Measurements from ENCODE around the gene TBC1D2. TPM values are rescaled to one million over a fixed set of nuclear protein-coding genes. Genes with fewer than 3 reads are reported as not detected.
"Not testable (repeated sequence)": the region's sequence is repeated elsewhere in the genome, so short reads cannot be mapped to it uniquely, and the experiment has no call there.

Gene TBC1D2
- polyA plus RNA-seq, 1 donor: 3.4 TPM

DNA sequence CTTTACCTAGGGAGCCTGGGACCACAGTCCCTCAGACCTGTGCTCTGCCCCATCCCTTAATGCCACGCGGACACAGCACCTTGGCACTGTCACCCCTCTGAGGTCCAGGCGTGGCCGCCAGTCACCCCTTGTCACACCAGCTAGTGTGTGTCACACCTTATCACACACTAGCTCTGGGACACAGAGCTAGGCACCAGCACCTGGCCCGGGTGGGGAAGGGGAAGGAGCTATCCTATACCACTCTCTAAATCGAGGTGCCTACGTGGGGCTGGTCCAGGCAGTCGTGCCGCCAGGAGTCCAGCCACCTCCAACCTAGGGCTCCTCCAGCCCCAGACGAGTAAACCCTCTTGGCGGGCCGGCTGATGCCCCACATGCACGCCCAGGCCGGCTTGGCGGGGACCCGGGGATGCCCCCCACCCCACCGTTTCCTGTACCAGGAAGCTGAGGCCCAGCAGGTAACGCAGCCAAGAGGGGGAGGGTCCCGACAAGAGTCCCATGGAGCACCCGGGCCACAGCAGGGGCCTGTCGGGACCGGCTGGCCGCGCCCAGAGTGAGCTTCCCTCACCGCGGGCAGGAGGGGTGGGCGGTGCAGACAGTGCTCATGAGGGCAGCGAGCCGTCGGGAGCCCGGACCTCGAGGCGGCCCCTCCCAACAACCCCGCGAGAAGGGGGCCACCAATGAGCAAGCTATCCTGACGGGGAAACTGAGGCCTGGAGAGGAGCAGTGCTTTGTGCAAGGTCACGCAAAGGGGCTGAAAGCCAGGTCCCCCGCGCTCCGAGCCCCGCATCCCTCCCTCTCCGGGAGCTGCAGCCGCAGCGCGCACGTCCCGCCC lies 63.6 kb downstream of the TBC1D2 start:
- DNase-seq: no peak

DNA sequence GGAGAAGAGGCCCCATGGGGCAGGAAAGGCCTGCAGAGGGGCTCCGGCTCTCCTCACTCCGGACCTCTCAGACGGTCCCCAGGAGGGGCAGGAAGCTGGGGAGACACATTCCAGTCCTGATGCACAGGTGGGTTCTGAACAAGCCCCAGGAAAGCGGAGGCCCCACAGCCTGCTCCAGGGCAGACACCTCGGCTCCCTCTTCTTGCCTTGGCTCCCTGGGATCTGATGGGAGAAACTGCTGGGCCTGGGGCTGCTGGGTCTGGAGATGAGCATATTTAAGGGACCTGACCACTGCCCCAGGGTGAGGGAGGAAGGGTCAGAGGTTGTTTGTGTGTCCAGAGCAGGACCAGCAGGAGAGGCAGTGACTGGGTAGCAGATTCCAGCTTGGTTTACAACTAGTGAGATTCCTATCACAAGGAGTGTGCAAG lies 64.3 kb downstream of the TBC1D2 start:
- no peak for DNase-seq

DNA sequence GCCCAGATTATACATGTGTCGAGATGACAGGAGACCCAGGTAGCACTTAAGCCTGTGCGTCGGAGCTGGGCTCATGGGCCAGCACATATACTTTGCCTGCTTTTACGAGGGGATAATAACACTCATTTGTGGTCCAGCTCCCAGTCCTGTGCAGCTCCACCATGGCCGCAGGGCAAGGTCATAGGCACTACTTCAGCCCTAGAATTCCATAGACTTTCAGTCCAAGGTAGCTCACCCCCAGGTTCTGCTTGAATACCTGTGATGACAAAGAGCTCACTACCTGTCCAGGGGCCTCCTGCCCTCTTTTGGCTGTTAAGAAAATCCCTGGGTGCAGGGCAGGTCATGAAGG lies 64.7 kb downstream of the TBC1D2 start:
- DNase-seq: no peak

DNA sequence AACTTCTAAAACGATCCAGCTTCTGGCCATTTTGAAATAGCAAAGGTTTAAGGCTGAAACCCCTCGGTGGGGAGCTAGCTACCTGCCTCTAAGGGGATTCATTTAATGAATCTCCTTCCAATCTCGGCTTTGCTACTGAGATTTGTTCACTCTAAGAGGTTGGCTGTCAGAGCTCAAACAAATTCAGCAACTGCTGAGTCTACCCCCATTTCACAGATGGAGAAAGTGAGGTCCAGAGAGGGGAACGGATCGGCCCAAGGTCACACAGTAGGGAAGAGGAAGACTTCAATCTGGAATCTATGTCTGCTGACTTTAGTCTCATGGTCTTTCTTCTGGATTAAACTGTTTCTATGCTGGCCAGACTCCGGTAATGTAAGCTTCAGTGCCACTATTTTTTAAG lies 66.0 kb downstream of the TBC1D2 start:
- DNase-seq: no peak

DNA sequence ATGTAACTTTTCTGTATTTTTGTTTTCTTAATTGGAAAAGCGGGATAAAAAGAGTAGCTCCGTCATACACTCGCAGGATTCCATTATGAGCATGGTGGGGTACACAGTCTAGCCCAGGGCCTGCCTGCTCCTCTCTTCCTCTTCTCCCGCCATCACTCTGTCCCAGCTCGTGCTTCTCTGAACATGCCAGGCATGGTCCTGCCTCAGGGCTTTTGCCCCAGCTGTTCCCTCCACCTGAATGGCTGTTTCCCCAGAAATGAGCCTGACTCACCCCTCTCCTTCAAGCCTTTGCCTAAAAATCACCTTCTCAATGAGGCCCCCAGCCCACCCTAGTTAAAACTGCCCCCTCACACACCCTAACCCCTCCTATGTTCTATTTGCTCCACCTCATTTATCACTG lies 67.5 kb downstream of the TBC1D2 start:
- no peak for DNase-seq

DNA sequence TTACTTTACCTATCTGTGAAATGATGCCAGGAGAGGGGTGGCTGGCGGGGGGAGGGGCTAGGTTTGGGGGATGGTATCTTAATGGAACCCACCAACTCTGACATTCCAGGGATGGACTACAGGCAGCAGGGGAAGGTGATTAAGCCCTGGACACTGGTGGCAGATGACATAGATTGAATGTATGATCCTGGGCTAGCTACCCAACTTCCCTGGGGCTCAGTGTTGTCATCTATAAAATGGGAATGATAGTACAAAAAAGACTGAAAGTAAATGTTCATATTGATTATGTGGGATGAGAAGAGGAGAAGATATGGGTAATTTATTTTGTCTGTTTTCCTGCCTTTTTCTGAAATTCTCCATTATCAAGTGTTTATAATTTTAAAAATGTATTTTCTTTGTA lies 69.2 kb downstream of the TBC1D2 start:
- no peak for DNase-seq

DNA sequence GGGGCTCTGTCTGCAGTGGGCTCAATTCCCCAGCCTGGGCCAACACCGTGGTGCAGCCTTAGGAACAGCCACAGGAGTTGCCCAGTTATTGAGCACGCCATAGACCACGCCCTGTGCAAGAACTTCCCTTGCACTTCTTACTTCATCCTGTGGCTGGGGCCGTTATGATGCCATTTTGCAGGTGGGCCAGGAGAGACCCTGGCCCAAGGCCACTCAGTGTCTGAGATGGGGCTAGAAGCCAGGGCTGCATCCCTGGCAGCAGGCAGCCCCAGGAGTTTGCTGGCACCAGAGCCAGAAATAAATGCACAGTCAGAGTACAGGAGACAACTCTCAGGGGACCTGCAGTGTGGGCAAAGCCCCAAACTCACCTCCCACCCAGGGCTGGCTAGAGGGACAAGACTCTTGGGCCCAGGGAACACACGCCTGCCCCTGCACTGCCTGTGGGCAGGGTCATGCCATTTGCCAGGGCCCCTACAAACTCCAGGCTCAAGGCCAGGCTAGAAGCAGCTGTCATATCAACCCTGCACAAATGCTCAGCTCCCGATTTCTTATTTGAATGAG lies 69.8 kb downstream of the TBC1D2 start:
- no peak for DNase-seq

DNA sequence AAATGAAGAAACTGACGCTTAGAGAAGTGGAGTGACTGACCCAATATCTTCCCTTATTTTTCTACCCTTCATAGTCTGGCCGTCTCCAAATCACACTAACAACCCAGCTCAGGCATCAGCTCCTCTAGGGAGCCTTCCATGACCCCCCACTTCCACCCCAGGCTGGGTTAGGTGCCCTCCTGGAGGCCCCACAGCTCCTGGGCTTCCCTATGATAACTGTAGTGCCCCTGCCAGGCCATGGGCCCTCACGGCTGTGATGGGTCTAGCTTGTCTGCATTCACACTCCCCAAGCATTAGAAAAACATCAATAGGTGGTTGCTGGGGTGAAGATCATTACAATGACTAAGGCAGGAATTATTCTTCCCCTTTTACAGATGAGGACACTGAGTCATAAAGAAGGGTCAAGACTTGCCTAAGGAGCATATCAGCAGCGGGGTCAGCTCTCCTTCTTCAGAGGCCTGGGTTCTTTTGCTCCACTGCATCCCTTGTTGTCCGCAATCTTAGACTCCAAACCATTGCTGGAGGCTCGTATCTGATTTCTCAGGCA lies 70.4 kb downstream of the TBC1D2 start:
- DNase-seq: no peak

DNA sequence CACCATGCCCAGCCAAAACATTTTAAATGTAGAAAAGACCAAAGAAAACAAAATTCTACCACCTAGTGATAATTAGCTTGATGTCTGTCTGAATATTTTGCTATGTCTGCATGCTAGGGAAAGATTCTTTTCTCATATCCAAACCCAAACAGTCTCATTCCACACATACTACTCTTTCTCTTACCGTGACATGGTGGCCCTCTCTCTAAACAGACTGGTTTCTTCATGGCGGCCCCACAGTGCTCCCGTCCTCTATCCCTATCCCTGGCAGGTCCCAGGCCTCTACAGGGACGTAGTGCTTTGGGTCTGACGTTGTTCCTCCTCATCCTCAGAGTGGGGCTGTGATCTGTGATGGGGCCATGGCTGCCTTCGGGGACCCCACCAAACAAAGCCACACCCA lies 71.1 kb downstream of the TBC1D2 start:
- no peak for DNase-seq

DNA sequence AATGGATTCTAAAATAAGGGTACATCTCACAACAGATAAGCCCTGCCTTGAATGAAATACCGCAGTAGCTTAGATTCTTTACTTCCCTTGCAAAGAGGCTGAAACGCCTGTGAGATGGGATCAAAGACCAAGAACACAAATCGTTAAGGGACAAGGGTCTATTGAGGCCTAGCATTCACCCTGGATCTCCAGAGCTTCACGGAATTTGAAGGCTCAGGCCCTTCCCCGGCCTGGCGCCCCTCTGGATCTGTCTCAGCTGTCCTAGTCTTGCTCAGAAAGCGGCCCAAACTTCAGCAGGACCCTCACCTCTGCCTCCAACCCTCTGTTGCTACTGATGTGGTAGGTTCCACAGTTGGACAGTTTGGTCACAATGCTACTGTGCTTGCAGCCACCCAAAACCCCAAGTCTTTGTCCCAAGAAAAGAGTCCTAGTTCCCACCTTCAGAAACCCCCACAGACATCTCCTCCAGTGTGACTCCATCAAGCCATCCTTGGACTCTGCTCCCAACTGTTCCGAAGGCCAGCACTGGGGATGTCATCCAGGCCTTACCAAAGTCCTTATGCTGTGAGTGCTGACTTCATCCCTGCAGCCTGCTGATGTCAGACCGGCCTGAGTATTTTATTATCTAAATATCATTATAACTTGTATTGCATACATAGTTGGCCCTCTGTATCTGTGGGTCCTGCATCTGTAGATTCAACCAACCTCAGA lies 72.4 kb downstream of the TBC1D2 start:
- no peak for DNase-seq

DNA sequence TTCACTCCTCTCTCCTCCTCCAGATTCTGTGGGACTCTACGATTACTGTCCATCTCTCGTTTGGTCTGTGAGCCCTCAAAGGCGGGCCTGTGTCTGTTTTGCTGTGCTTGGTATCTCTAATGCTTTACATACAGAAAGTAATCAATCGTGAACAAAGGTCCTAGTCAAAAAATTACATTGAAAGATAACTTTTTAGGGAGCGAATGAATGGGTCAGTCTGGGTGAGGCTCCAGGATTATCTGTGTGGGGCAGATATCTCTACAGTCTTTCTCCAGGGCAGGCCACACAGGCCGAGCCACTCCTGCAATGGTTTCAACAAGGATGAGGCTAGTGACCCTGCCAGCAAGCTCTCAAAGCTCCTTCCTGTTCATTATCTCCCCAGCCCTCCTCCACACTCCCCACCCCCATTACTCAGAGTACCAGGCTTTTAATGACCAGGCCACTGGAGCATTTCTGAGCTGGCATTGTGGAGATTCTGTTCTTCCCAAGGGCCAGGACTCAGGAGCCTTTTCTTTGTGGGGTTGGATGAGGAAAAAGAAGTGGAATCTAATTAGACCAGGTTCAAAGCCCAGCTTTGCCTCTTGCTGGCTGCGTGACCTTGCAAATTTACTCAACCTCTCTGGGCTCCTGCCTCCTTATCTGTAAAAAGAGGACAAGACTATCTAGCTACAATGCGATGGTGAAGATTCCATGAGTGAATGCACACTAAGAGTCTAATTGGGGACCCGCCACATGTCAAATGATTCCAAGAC lies 73.2 kb downstream of the TBC1D2 start:
- no peak for DNase-seq

DNA sequence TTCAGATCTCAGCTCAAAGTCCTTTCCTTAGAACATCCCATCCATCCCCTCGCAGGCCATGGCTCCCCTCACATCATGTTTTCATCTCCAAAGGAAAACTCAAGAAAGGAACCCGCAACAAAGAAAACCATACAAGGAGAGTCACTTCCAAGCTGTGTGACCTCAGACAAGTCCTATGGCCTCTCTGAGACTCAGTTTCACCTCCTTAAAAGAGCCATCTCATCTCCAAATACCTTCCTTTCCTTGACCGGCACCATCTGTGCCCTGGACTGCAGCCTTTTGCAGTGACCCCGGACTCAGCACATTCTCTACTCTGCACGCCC lies 73.7 kb downstream of the TBC1D2 start:
- no peak for DNase-seq

DNA sequence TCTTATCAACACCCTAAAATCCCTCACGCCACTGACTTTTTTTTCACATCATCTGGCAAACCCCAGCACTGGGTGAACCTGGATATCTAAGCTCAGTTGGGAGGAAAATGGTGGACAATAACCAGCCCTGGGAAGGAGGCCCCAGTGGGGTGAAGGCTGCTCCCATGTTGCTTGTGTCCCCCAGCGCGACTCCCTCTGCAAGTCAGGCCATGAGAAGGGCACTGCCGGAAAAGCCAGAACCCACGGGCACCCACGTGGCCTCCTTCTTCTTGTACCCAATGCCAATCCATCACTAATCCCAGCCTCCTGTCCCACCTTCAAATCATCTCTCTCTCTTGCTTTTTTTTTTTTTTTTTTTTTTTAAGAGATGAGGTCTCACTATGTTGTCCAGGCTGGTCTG lies 74.5 kb downstream of the TBC1D2 start:
- DNase-seq: no peak

DNA sequence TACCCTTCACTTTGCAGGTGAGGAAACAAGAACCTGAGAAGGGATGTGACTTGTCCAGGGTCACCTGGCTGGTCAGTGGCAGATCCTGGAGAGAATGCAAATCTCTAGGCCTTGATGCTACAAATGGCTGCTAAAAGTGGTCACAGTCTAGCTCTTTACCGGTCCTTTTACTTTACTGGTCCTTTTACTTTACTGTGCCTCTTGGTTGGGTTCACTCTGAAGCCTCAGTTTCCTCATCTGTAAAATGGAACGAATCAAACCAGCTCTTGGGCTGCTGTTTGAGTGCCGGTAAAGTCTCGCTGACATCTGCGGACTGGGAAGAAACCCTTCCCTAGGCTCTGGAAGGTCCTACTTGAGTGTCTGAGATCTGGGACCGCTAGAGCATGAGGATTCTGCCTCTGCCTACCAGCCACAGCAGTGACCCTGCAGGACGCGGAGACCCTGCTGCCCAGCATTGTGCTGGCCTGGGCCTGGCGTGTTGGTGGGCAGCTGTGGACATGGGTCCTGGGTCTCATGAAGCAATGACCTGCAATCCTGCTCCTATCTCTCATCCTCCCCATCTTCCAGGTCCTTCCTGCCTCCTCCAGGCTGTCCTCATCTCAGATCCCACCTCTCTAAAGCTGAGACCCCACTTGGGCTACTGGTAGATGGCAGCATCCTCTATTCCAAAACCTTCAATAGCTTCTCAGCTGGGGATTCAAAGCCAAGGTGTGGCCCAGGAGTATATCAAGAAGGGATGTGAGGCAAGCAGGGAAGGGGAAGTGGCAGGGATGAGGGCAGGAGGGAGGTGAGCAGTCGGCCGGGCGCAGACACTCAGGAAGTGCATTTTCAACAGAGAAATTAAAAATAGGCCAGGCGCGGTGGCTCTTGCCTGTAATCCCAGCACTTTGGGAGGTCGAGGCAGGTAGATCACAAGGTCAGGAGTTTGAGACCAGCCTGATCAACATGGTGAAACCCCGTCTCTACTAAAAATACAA lies 76.3 kb downstream of the TBC1D2 start:
- no peak for DNase-seq

DNA sequence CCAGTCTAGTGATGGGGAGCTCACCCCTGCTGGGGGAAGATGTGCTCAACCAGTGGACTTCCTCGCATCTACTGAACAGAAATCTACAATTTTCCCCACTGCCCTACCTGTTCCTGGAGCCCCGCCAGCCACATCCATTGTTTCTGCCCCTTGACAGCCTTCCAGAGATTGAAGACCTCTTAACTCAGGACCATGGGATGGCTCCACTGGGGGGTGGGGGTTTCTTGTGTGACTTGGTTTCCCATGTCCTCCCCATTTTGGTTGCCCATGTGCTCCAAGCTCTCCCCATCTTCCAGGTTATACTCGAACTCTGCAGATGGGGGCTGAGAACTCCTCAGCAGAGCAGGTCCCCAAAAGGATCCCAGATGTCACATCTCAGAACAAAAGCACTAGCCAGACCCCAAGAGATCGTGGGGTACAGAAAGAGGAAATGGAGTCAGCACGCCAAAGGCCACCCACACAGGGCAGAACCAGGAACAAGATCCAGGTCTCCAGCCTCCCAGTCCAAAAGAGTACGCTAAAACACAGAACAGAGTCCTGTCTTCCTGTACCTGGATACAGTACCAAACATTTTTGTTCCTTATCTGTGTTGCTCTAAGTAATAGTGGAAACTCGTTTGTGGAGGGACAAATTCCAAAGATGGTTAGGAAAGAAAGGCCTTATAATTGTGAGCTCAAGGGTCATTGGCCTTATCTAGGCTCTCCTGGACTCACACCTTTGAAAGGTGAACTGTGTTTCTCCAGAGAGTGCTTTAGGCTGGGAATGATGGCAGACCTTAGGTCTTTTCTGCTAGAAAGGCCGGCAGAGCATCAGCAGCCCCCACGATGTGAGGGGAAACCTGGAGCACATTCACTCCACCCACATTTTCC lies 78.8 kb downstream of the TBC1D2 start:
- DNase-seq: no peak

DNA sequence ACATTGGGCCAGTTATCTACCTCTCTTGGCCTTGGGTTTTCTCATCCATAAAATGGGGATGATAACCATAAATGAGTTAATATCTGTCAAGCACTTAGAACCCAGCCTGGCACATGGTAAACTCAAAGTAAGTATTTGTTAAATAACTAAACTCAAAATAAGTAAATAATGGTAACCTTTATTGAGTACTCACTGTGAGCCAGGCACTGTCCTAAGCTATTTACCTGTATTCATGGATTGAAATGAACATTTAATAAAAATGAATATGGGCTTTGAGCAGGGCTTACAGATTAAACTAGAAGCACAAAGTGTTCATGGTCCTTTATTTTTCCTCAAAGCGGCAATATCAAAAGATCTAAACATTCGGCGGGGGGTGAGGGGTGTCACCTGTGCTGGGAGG lies 79.7 kb downstream of the TBC1D2 start:
- no peak for DNase-seq

DNA sequence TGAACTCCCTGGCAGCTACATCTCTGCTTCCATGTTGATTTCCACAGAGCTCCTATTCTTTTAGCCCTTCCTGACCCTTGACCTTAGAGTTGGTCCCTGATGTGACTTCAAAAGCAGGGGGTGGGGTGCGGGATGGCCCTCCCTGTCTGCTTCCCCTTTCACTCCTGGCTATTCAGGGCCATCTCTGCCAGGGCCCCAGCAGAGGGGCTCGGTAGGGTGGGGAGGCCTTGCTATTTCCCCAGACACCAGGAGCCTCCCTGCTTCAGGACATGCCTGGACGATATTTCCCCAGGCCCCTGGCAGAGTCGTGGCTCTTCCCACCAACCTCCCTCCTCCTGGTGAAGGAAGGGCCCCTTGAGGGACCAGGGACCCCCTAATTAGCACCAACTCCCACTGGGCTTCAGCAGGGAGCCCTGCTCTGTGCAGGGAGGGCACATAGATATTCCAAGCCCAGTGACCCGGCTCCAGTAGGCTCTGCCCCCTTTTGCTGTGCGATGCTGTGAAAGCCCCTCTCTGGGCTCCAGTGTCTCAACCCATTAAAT lies 80.3 kb downstream of the TBC1D2 start:
- DNase-seq: no peak

DNA sequence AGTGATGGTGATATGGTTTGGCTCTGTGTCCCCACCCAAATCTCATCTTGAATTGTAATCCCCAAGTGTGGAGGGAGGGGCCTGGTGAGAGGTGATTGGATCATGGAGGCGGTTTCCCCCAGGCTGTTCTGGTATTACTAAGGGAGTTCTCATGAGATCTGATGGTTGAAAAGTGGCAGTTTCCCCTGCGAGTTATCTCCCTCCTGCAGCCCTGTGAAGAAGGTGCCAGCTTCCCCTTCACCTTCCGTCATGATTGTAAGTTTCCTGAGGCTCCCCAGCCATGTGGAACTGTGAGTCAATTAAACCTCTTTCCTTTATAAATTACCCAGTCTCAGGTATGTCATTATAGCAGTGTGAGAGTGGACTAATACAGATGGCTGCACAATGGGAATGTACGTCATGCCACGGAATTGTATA lies 80.9 kb downstream of the TBC1D2 start:
- DNase-seq: not testable (repeated sequence)

DNA sequence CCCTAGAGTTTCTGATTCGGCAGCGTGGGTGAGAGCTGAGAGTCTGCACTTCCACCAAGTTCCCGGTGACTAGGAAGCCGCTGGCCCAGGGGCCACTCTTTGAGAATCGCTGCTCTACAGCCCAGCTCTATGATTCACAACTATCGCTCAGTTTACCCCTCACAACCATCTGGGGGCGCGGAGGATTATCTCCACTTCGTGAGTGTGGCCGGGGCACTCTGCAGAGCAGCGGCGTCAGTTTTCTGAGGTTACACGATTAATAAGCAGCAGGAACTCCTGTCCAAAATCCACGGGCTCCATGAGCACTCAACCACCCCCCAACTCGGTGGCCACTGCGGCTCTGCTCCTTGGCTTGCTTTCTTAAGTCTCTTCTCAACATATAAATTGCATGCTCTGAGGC lies 82.3 kb downstream of the TBC1D2 start:
- DNase-seq: no peak

DNA sequence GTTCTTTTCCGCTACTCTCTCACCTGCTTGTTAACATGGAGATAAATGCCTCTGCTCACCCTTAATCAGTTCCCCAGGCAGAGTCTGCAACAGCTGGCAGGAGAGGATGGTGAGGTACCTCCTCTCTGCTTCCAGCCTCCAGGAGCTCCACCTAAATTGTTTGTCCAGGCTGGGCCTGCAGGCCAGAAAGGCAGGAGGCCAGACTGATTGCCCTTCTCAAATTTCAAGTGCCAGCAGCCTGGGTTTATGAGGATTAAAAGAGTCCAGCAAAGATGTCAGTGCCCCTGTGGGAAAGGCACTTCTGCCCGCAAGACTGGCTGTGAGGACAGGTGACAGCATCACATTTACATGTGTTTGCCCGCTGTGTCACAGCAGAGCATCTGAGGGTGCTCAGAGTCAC lies 82.8 kb downstream of the TBC1D2 start:
- no peak for DNase-seq

Data from left kidney (tissue), 2 donors.